B cell (primary cell): ENCODE data around the gene ZNF579. TPM values are rescaled to one million over a fixed set of nuclear protein-coding genes. Genes with fewer than 3 reads are reported as not detected.

Experiments
- ATAC-seq: fragments of 200-7000 bp; cut with Tn5 transposase; one replicate; pipeline ENCODE4 v1.10.0; 2021; ENCODE audit warnings: low read depth, mild to moderate bottlenecking, moderate number of reproducible peaks, moderate library complexity
- CTCF ChIA-PET: fragments of 350-600 bp; sonication (Branson Sonifier 250); formaldehyde crosslinking; loops from one replicate; lab custom pipeline; 2021; ENCODE audit warnings: antibody characterized with exemption, inconsistent platforms; lab: Charles Lee
- POLR2A ChIA-PET: fragments of 350-600 bp; sonication (Branson Sonifier 250); formaldehyde crosslinking; loops from one replicate; lab custom pipeline; 2021; ENCODE audit warnings: antibody characterized with exemption; lab: Charles Lee
- DNase-seq: peaks from one replicate; pipeline ENCODE4 v3.0.0; 2013
- H2AFZ ChIP-seq: 2 replicates; pipeline ENCODE4 v1.6.1; 2012; ENCODE audit warnings: mild to moderate bottlenecking, low read depth, low read length; ENCODE audit not compliant: insufficient read depth, poor library complexity, severe bottlenecking
- H3K27ac ChIP-seq, 2 donors: 1 replicate in 1 of 2; 2 replicates in 1 of 2; pipeline ENCODE4 v1.5.1; 2012 to 2013; ENCODE audit warnings: low read length in 2 of 2, mild to moderate bottlenecking in 2 of 2, moderate library complexity in 1 of 2
- H3K27me3 ChIP-seq, 4 experiments: fragments of 200-600 bp in 1 of 4; sonication (generic) in 1 of 4; replicated peaks in 1 of 4; 1 replicate in 2 of 4; 2 replicates in 2 of 4; pipeline versions ENCODE4 v1.6.1 to v1.7.0; 2013 to 2016; ENCODE audit warnings: low read length in 3 of 4, mild to moderate bottlenecking in 2 of 4, mixed read lengths in 1 of 4, moderate library complexity in 1 of 4; ENCODE audit not compliant: insufficient read depth in 4 of 4, control insufficient read depth in 3 of 4; ENCODE audit errors: control extremely low read depth in 1 of 4
- H3K36me3 ChIP-seq, 2 experiments: replicated peaks in 1 of 2; 1 replicate in 1 of 2; 2 replicates in 1 of 2; pipeline versions ENCODE4 v1.6.1 to v1.7.1; 2013; ENCODE audit warnings: low read length in 1 of 2; ENCODE audit not compliant: insufficient read depth in 2 of 2, control insufficient read depth in 1 of 2; ENCODE audit errors: control extremely low read depth in 1 of 2, extremely low read depth in 1 of 2
- H3K4me1 ChIP-seq, 2 donors: fragments of 200-600 bp in 1 of 2; sonication (generic) in 1 of 2; 1 replicate in 1 of 2; 2 replicates in 1 of 2; pipeline versions ENCODE4 v1.5.1 to v1.6.1; 2013 to 2017; ENCODE audit warnings: low read length in 2 of 2; ENCODE audit not compliant: control insufficient read depth in 2 of 2, insufficient read depth in 2 of 2
- H3K4me2 ChIP-seq: replicated peaks from 2 replicates; pipeline ENCODE3; 2012; ENCODE audit warnings: mild to moderate bottlenecking, low read depth, low read length; ENCODE audit not compliant: poor library complexity, severe bottlenecking
- H3K4me3 ChIP-seq, 5 experiments: fragments of 200-600 bp in 1 of 5; sonication (generic) in 1 of 5; 1 replicate in 3 of 5; 2 replicates in 2 of 5; pipeline versions ENCODE4 v1.5.1 to v1.7.0; 2011 to 2016; ENCODE audit warnings: low read length in 4 of 5, mild to moderate bottlenecking in 4 of 5, low read depth in 2 of 5, control low read depth in 1 of 5, moderate library complexity in 1 of 5; ENCODE audit not compliant: insufficient read depth in 1 of 5; ENCODE audit errors: control extremely low read depth in 1 of 5, extremely low read depth in 1 of 5
- H3K79me2 ChIP-seq: fragments of 200-600 bp; sonication (generic); one replicate; pipeline ENCODE4 v1.6.0; 2016; ENCODE audit warnings: low read length; ENCODE audit not compliant: control insufficient read depth, insufficient read depth
- H3K9ac ChIP-seq: fragments of 200-600 bp; sonication (generic); 2 replicates; pipeline ENCODE4 v1.6.1; 2017; ENCODE audit warnings: mild to moderate bottlenecking, low read length, moderate library complexity
- H3K9me3 ChIP-seq, 3 donors: one replicate each; pipeline versions ENCODE4 v1.6.1 to v1.7.1; 2013; ENCODE audit warnings: low read length in 2 of 3; ENCODE audit not compliant: control insufficient read depth in 2 of 3, insufficient read depth in 1 of 3; ENCODE audit errors: control extremely low read depth in 1 of 3
- H4K20me1 ChIP-seq: 2 replicates; pipeline ENCODE4 v1.6.0; 2012; ENCODE audit warnings: mild to moderate bottlenecking, low read length; ENCODE audit not compliant: insufficient read depth, control insufficient read depth, poor library complexity, severe bottlenecking
- H3K27ac Mint-ChIP-seq: one replicate; pipeline ENCODE4 v1.8.0; 2021; ENCODE audit warnings: mixed read lengths
- H3K27me3 Mint-ChIP-seq: one replicate; pipeline ENCODE4 v1.8.0; 2021; ENCODE audit warnings: mixed read lengths
- H3K4me1 Mint-ChIP-seq: one replicate; pipeline ENCODE4 v1.8.0; 2021; ENCODE audit warnings: mixed read lengths
- H3K4me3 Mint-ChIP-seq: one replicate; pipeline ENCODE4 v1.8.0; 2021; ENCODE audit warnings: mixed read lengths
- H3K9me3 Mint-ChIP-seq: one replicate; pipeline ENCODE4 v1.8.0; 2022; ENCODE audit warnings: mixed read lengths; ENCODE audit not compliant: insufficient read depth
- CTCF ChIP-seq: fragments of 200-600 bp; IDR thresholded peaks from one replicate; pipeline ENCODE4 v1.8.0; 2022; ENCODE audit warnings: antibody characterized with exemption, mild to moderate bottlenecking
- EZH2 ChIP-seq: IDR thresholded peaks from 2 replicates; pipeline ENCODE4 v1.6.1; 2012; ENCODE audit warnings: borderline replicate concordance, low read depth, mild to moderate bottlenecking, moderate library complexity, low read length; ENCODE audit not compliant: insufficient read depth, poor library complexity, severe bottlenecking
- WGBS: methylation state at CpG from one replicate; pipeline ENCODE4 v1.1.5; 2013; ENCODE audit warnings: missing lambda C conversion rate; ENCODE audit not compliant: insufficient coverage; 5-methylcytosine and 5-hydroxymethylcytosine counted together
- intact Hi-C: fragments of 100-400 bp; cut with micrococcal nuclease; formaldehyde crosslinking; loops from one replicate; pipeline ENCODE4 v1.10.0; 2022
- polyA plus RNA-seq: library from polyadenylated mRNA; depleted of rRNA; stranded (reverse); fragments of >200 nt; gene quantifications from 2 replicates; pipeline ENCODE4 v1.2.3, GENCODE V29; 2012
- total RNA-seq, 2 donors: library from RNA; stranded (reverse); fragments of 120-200 nt in 1 of 2; gene quantifications; 1 replicate in 1 of 2; 2 replicates in 1 of 2; pipeline versions ENCODE4 v1.2.3 to v1.2.4, GENCODE V29; 2013 to 2022

Gene ZNF579
- total and polyA plus RNA-seq, 2 donors (not counting 1 experiment from before 2014, with no cell fraction given), result 3.7 to 10.3 TPM

GRCh38 chr19:55552206-55552605 is 28.4 kb downstream of the ZNF579 start:
- H3K27me3 ChIP-seq, result peaks cover 0 to 5% (median 2%) of the 10 kb centered on the region in 4 experiments
- H3K27me3 Mint-ChIP-seq, result peaks cover 41% of the 10 kb centered on the region
- CTCF ChIA-PET, result no interaction called here
- H3K36me3 ChIP-seq, result no peaks in the 10 kb centered on the region
- no peaks in the 10 kb centered on the region for H3K9me3 ChIP-seq
- H2AFZ ChIP-seq, result no peak overlapping the region
- no peaks in the 10 kb centered on the region for H4K20me1 ChIP-seq
- 88% methylated on average over 1 of the region's 5 CpGs for WGBS
- POLR2A ChIA-PET, result no interaction called here
- no peaks in the 10 kb centered on the region for H3K79me2 ChIP-seq
- no peak overlapping the region for H3K9ac ChIP-seq
- intact Hi-C loops, result no loop called here
- ATAC-seq, result no peak
- no peak overlapping the region for H3K27ac Mint-ChIP-seq
- H3K4me2 ChIP-seq, result no peak overlapping the region
- H3K4me1 Mint-ChIP-seq, result peaks cover 2% of the 10 kb centered on the region
- no peaks in the 10 kb centered on the region for H3K9me3 Mint-ChIP-seq
- no peak for DNase-seq
- H3K4me3 ChIP-seq, result no peak overlapping the region
- H3K4me3 Mint-ChIP-seq, result no peak overlapping the region
- TF ChIP-seq EZH2 (no peak), CTCF (no peak)
- no peaks in the 10 kb centered on the region for H3K4me1 ChIP-seq
- no peak overlapping the region for H3K27ac ChIP-seq

DNA sequence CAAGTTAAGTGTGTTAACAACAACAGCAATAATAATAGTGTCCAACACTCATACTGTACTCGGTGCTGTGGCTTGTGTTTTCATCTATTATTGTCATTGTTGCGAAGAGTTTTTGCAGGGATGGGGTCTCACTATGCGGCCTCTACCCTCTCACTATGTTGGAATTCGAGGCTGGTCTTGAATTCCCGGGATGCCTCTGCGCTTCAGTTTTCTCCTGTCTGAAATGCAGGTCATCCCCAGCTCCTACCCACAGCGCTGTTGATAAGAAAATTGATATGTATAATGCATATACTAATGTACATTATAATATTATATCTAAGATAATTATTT is 30.4 kb downstream of the ZNF579 start:
- WGBS, result 100% methylated on average over 2 of the region's 7 CpGs
- Histone ChIP-seq H4K20me1 (no peaks in the 10 kb centered on the region), H3K36me3 (no peaks in the 10 kb centered on the region), H3K9ac (no peak overlapping the region), H3K4me2 (no peak overlapping the region), H3K4me1 (no peaks in the 10 kb centered on the region), H3K27me3 (peaks cover 0 to 14% (median 4%) of the 10 kb centered on the region in 4 experiments), H3K27ac (no peak overlapping the region), H3K9me3 (no peaks in the 10 kb centered on the region), H3K4me3 (no peak overlapping the region), H2AFZ (no peak overlapping the region), H3K79me2 (no peaks in the 10 kb centered on the region)
- H3K27ac Mint-ChIP-seq, result no peak overlapping the region
- H3K4me1 Mint-ChIP-seq, result peaks cover 2% of the 10 kb centered on the region
- POLR2A ChIA-PET, result no interaction called here
- CTCF ChIA-PET, result no interaction called here
- ATAC-seq (no peak), DNase-seq (no peak)
- H3K4me3 Mint-ChIP-seq, result no peak overlapping the region
- intact Hi-C loops, result no loop called here
- TF ChIP-seq EZH2, result no peak
- H3K9me3 Mint-ChIP-seq, result no peaks in the 10 kb centered on the region
- peaks cover 48% of the 10 kb centered on the region for H3K27me3 Mint-ChIP-seq
